Smooth muscle cell of trachea (primary cell): ENCODE data around the gene GAP43. TPM values are rescaled to one million over a fixed set of nuclear protein-coding genes. Genes with fewer than 3 reads are reported as not detected.

ENCODE experiments used
- total RNA-seq: library from RNA; depleted of rRNA; stranded (reverse); fragments of >200 nt; gene quantifications from 2 replicates; pipeline ENCODE4 v1.2.1, GENCODE V29; 2014

GAP43 gene, protein sequence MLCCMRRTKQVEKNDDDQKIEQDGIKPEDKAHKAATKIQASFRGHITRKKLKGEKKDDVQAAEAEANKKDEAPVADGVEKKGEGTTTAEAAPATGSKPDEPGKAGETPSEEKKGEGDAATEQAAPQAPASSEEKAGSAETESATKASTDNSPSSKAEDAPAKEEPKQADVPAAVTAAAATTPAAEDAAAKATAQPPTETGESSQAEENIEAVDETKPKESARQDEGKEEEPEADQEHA
- total RNA-seq, result 0.33 and 1.7 TPM in 2 replicates

DNA sequence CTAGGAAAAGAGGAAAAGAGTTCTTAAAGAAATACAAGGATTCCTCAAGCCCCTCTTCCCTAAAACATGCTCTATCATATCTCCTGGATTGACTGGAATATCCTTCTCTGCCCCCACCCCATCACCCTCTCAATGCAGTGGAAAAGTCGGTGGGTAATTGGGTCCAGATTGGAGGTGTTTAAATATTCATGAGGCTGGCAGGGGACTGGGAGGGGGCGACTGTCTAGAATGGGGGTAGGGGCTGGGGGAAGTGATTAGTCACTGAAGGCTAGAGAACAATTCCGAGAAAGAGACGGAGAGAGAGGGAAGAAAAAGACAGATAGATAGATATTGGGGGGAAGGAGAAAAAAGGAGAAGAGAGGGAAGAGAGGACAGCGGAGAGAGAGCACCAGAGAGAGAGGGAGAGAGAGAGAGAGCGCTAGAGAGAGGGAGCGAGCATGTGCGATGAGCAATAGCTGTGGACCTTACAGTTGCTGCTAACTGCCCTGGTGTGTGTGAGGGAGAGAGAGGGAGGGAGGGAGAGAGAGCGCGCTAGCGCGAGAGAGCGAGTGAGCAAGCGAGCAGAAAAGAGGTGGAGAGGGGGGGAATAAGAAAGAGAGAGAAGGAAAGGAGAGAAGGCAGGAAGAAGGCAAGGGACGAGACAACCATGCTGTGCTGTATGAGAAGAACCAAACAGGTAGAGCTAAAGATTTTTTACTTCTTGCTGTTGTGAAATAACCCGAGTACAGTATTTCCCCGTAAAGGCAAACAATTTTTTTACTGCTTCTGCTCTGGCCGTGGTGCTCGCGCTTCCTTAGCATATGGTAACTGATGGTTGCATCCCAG is at the start of gene GAP43:
Gene GAP43, plus strand, starts transcription at position 467 of the 825 bp plus-strand sequence. Its CDS starts 180 bp downstream, at position 647.

